CD1c-positive myeloid dendritic cell (primary cell): Measurements from ENCODE around the gene MPL.
"Not testable (repeated sequence)": the region's sequence is repeated elsewhere in the genome, so short reads cannot be mapped to it uniquely, and the experiment has no call there.

Experiments used
- DNase-seq: peaks from one replicate; pipeline ENCODE4 v3.0.0-alpha.2; 2016; ENCODE audit errors: extremely low spot score

Gene MPL

GRCh38 chr1:43354936-43355335 lies 17.3 kb downstream of the MPL start:
- no peak for DNase-seq

GRCh38 chr1:43357251-43357650 lies 19.6 kb downstream of the MPL start:
- no peak for DNase-seq

DNA sequence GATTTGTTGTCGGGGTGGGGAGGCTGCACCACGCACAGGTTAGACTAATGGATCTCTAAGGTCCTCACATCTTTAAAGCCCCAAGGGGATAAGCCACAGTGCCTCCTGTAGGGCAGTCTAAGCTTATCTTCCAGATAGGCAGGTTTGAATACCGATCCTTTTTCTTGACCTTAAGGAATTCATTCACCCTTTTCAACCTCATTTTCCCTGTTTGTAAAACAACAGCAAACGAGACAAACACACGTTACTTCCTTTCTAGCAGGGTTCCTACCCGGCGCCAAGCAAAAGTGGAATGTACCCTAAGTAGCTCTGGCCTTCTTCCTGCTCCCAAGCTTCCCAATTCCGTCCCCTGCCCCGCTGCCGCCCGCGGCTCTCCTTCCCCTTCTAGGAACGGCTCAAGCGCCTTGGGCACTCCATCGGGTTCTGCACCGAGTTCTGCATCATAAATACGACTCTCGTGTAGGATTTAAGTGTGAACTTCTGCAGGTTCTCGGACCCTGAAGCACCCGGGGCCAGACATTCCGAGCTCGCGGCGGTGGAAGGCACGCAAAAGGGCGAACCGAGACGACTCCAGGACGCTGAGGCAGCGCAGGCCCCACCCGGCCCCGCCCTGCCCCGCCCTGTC lies 20.6 kb downstream of the MPL start:
- no peak for DNase-seq

GRCh38 chr1:43358746-43359693 lies 21.4 kb downstream of the MPL start, which contains the start of gene CDC20:
Gene CDC20 (plus strand): TSS chr1:43358981. CDS start chr1:43359216, 235 bp downstream.
- peak; percentile 99 for DNase-seq

- DNase-seq, result no peak
These were observed 22.1 kb downstream of the MPL start for GRCh38 chr1:43359696-43360095.

GRCh38 chr1:43360616-43361015 lies 23.0 kb downstream of the MPL start:
- DNase-seq, result no peak

GRCh38 chr1:43363283-43363934 lies 25.8 kb downstream of the MPL start:
- DNase-seq, result peak; percentile 37

GRCh38 chr1:43363935-43364525 lies 26.4 kb downstream of the MPL start:
- DNase-seq, result no peak

DNA sequence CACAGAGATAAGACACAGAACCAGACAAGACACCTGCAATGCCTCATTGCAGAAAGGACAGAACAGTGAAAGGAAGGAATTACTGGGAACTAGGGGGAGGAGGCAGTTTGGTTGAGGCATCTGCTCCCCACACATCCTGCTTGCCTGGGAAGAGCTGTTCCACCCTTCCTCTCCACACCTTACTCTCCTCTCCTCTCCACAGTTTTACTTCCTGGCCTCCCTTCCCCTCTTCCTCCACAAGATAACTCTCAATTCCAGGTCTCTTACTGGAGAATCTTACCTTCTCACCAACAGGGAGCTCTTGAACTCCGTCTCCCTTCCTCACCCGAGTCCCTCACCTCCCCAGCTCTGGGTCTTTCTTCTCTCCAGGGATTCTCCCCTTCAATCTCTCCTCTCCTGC lies 28.1 kb downstream of the MPL start:
- no peak for DNase-seq

GRCh38 chr1:43366179-43366578 lies 28.6 kb downstream of the MPL start:
- DNase-seq, result no peak

DNA sequence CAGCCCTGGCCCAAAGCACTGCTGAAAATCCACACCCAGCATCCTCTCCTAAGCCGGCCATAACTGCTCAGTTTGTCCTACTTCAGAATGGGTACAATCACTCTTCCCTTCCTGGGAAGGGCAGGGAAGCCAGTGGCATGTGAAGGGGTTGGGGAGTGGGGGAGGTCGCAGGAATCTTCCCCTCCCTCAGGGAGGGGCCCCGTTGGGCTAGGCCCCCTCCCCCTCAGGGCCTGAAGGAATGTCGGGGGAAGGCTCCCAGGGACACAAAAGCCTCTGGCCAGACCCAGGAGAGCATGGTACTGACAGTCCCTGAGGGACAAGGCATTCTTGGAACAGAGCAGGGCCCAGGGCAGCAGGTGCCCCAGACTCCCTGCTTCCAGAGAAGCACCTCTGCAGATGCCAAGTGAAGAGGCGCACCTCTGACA lies 29.0 kb downstream of the MPL start:
- DNase-seq, result no peak

DNA sequence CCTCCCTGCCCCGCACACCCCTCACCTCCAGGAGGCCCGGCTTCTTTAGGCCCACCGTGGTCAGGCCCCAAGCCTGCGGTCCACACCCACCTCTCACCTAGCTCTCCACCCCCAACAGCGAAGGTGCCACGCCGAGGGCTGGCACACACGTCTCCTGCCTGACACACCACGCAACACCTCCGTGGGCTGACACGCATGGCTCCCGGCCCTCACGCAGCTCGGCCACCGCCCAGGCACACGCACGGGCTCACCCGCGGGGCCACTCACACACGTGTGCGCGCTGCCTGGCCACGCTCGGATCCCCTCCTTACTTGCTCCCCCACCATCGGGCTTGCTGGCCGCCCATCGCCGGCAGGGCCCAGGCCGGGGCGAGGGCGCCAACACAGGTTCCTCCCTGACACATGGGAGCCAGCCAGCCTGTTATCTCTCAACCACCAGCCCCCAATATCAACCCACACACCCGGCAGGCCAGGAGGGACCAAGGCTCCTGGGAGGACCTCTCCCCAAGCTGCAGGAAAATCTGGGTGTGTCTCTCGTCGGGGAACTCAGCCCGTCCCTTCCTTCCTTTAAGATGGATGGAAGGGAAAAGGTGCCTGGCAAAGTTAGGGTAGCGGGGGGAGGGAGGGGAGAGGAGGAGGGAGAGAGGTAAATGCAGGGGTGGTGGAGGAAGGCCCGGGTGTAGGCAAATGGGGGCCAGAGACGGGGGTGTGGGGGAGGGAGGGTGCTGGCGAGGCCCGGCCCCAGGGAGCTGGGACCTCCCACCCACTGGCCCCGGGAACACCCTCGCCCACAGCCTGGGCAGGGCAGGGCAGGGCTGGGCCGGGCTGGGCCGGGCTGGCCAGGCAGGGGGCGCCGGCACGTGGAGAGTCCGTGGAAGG lies 29.6 kb downstream of the MPL start:
- peak; percentile 31 for DNase-seq

- peak; percentile 96 for DNase-seq
These were observed 30.5 kb downstream of the MPL start, which contains the start of gene ELOVL1 for GRCh38 chr1:43367904-43368645. Gene ELOVL1 (minus strand): TSS chr1:43368011. CDS start chr1:43365609, 2,402 bp downstream.

DNA sequence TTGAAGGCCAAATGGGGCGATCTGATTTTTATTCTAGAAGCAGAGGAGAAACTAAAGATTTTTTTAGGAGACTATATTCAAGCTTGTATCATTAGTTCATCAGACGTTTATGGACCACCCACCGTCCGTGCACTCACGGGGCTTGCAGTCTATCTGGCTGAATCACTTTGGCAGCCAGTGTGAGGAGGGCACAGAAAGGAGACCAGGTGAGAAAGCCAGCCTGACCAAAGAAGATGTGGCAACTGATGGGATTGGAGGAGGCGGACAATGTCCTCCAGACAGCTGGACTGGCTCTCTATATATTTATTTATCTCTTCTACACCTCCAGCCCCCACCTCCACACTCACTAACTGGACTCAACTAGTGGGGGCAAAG lies 31.0 kb downstream of the MPL start:
- DNase-seq, result no peak

- not testable (repeated sequence) for DNase-seq
These were observed 32.2 kb downstream of the MPL start for GRCh38 chr1:43369779-43370178.

GRCh38 chr1:43370564-43370963 lies 32.9 kb downstream of the MPL start:
- no peak for DNase-seq

GRCh38 chr1:43372172-43372571 lies 34.6 kb downstream of the MPL start:
- no peak for DNase-seq

- DNase-seq, result peak; percentile 31
These were observed 35.7 kb downstream of the MPL start for GRCh38 chr1:43373066-43373940.

DNA sequence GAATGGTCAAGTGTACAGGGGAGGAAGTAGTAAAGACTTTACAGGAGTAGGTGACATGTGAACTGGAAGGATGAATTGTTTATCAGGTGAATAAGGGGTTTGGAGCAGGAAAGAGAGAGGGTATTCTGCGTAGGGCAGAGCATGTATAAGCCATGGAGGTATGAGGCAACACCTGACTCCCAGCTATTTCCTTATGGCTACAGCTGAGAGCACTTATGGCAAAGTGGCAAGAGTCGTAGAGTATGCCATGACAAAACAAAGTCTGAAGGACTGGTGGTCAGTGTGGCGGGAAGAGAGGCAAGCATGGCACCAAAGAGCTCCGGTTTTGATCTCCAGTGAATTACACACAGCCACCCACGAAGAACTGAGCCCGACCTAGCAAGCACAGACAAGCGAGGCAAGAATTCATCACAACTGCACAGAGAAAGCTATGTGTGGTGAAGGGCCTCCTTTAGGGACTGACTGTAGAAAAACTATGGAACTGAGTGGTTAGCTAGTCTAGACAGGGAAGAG lies 39.2 kb downstream of the MPL start:
- no peak for DNase-seq
